Subcutaneous abdominal adipose tissue (tissue), 5 donors: ENCODE results near the gene ZNF33A.
"Not testable (repeated sequence)": the region's sequence is repeated elsewhere in the genome, so short reads cannot be mapped to it uniquely, and the experiment has no call there.

Experiments used
- H3K27ac ChIP-seq: one replicate; pipeline ENCODE4 v1.7.0; 2013; ENCODE audit warnings: low read depth, mild to moderate bottlenecking, inconsistent platforms, low read length, moderate library complexity
- H3K27me3 ChIP-seq, 5 donors: one replicate each; pipeline ENCODE4 v1.7.0; 2013; ENCODE audit warnings: low read length in 5 of 5, inconsistent platforms in 1 of 5; ENCODE audit not compliant: control insufficient read depth in 5 of 5, insufficient read depth in 4 of 5
- H3K36me3 ChIP-seq, 5 donors: one replicate each; pipeline ENCODE4 v1.7.0; 2013; ENCODE audit warnings: low read length in 5 of 5; ENCODE audit not compliant: control insufficient read depth in 5 of 5, insufficient read depth in 5 of 5
- H3K4me1 ChIP-seq, 5 donors: one replicate each; pipeline ENCODE4 v1.7.0; 2013; ENCODE audit warnings: low read length in 5 of 5, mild to moderate bottlenecking in 3 of 5, moderate library complexity in 1 of 5; ENCODE audit not compliant: control insufficient read depth in 5 of 5, insufficient read depth in 5 of 5
- H3K4me3 ChIP-seq, 5 donors: one replicate each; pipeline ENCODE4 v1.7.0; 2013; ENCODE audit warnings: low read length in 5 of 5, low read depth in 1 of 5
- H3K9ac ChIP-seq, 5 donors: one replicate each; pipeline ENCODE4 v1.7.0; 2013; ENCODE audit warnings: low read length in 5 of 5, mild to moderate bottlenecking in 4 of 5, moderate library complexity in 3 of 5
- H3K9me3 ChIP-seq, 5 donors: one replicate each; pipeline ENCODE4 v1.7.0; 2013; ENCODE audit warnings: low read length in 5 of 5; ENCODE audit not compliant: control insufficient read depth in 5 of 5
- donor health status: healthy.
- donor health status: healthy.
- donor health status: healthy.
- donor health status: healthy.
- donor health status: healthy.

The ZNF33A gene

DNA sequence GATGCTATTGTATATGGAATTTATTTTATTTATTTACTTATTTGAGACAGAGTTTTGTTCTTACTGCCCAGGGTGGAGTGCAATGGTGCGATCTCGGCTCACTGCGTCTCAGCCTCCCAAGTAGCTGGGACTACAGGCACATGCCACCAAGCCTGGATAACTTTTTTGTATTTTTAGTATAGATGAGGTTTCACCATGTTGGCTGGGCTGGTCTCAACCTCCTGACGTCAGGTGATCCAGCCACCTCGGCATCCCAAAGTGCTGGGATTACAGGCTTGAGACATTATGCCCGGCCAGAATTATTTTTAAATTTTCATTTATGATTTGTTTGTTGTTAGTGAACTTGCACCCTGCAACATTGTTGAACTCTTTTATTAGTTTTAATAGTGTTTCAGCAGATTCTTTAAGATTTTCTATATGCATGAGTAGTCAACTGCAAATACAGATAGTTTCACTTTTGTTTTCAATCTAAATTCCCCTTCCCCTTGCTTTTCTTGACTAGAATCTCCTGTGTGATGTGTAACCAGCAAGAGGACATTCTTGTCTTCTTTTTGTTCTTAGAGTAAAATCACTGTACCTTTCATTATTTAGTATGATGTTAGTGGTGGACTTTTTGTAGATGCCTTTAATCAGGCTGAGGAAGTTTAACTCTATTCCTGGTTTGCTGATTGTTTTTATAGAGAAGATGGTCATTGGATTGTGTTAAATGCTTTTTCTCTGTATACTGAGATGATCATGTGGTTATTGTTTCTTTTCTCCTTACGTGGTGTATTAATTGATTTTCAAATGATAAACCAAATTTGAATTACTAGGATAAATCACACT, 27.8 kb downstream of the ZNF33A start:
- Histone ChIP-seq H3K9me3 (no peaks in the 10 kb centered on the region), H3K4me1 (peaks cover 0 to under 1% (median 0%) of the 10 kb centered on the region in 5 donors), H3K4me3 (peak overlapping the region in 3 of 5 donors; percentile 9 to 39 (median 27)), H3K36me3 (peaks cover 11 to 30% (median 14%) of the 10 kb centered on the region in 5 donors), H3K9ac (no peak overlapping the region), H3K27ac (no peak overlapping the region), H3K27me3 (no peaks in the 10 kb centered on the region)

DNA sequence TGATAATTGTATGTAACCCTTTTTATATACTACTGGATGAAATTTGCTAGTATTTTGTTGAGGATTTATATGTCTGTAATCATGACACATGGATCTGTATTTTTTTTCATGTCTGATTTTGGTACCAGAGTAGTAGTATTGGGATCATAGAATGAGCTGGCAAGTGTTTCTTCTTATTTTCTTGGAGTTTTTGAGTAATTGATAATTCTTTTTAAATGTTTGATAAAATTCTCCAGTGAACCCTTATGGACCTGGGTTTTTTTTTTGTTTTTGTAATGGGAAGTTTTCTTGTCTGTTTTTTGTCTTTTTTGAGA, 28.4 kb downstream of the ZNF33A start:
- Histone ChIP-seq H3K27me3 (no peaks in the 10 kb centered on the region), H3K4me1 (no peaks in the 10 kb centered on the region), H3K9me3 (no peaks in the 10 kb centered on the region), H3K27ac (no peak overlapping the region), H3K9ac (no peak overlapping the region), H3K36me3 (peaks cover 11 to 28% (median 14%) of the 10 kb centered on the region in 5 donors), H3K4me3 (no peak overlapping the region)

GRCh38 chr10:38043516-38043915, 33.0 kb downstream of the ZNF33A start:
- Histone ChIP-seq H3K27me3 (no peaks in the 10 kb centered on the region), H3K9me3 (no peaks in the 10 kb centered on the region), H3K4me1 (no peaks in the 10 kb centered on the region), H3K36me3 (peaks cover 4 to 16% (median 11%) of the 10 kb centered on the region in 5 donors), H3K4me3 (no peak overlapping the region), H3K9ac (no peak overlapping the region), H3K27ac (no peak overlapping the region)

DNA sequence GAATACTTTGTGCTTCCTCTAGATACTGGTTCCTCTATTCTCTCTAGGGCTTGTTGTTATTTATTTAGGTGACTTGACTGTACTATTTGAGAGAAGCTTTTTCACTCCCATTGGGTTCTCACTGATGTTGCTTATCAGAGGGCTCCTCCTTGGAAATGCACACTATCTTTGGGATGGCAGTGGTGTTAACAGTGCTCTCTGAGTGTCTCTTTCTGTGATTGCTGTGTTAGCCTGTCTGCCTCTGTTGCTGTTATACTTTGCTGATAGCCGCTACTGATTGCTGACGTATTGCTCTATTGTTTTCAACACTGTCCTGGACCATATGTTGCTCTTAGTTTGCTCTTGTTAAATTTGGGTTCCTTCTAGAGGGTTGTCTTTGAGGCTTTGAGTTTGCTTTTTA, 34.7 kb downstream of the ZNF33A start:
- Histone ChIP-seq H3K9me3 (no peaks in the 10 kb centered on the region), H3K36me3 (peaks cover 4 to 16% (median 11%) of the 10 kb centered on the region in 5 donors), H3K27me3 (no peaks in the 10 kb centered on the region), H3K4me1 (no peaks in the 10 kb centered on the region), H3K27ac (no peak overlapping the region), H3K9ac (no peak overlapping the region), H3K4me3 (no peak overlapping the region)

- Histone ChIP-seq H3K27ac (no peak overlapping the region), H3K27me3 (no peaks in the 10 kb centered on the region), H3K9ac (no peak overlapping the region), H3K36me3 (peaks cover 2 to 20% (median 14%) of the 10 kb centered on the region in 5 donors), H3K4me3 (no peak overlapping the region), H3K4me1 (no peaks in the 10 kb centered on the region), H3K9me3 (no peaks in the 10 kb centered on the region)
Measured at GRCh38 chr10:38047666-38048065, 37.2 kb downstream of the ZNF33A start.

DNA sequence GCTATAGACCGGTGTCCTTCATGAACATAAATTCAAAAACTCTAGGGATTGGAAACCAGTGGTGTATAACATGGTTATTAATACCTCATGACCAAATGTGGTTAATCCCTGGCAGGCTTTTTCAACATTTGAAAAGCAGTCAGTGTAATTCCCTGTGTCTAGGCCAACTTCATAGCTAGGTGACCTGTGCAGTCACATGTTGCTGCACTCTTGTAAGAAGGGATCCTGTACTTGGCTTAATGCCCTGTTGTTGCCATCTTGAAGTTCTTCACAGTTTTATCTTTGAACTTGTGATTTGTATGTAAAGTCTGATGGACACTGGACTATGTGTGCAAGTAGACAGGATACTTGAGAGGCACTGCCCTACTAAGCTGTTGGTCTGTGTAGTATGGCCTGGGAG, 39.7 kb downstream of the ZNF33A start:
- Histone ChIP-seq H3K9ac (no peak overlapping the region), H3K4me3 (no peak overlapping the region), H3K4me1 (peaks cover 0 to 3% (median 0%) of the 10 kb centered on the region in 5 donors), H3K27me3 (peaks cover 0 to under 1% (median 0%) of the 10 kb centered on the region in 5 donors), H3K36me3 (peaks cover 14 to 32% (median 28%) of the 10 kb centered on the region in 5 donors), H3K27ac (no peak overlapping the region), H3K9me3 (peaks cover 12 to 22% (median 21%) of the 10 kb centered on the region in 5 donors)

- Histone ChIP-seq H3K9ac (no peak overlapping the region), H3K9me3 (peaks cover 25 to 48% (median 40%) of the 10 kb centered on the region in 5 donors), H3K27me3 (peaks cover 0 to 2% (median 0%) of the 10 kb centered on the region in 5 donors), H3K36me3 (peaks cover 35 to 51% (median 47%) of the 10 kb centered on the region in 5 donors), H3K27ac (no peak overlapping the region), H3K4me3 (peak overlapping the region in 2 of 5 donors; percentile 6 to 51), H3K4me1 (peaks cover 0 to 7% (median 0%) of the 10 kb centered on the region in 5 donors)
Measured at GRCh38 chr10:38054361-38054797, 43.9 kb downstream of the ZNF33A start.

DNA sequence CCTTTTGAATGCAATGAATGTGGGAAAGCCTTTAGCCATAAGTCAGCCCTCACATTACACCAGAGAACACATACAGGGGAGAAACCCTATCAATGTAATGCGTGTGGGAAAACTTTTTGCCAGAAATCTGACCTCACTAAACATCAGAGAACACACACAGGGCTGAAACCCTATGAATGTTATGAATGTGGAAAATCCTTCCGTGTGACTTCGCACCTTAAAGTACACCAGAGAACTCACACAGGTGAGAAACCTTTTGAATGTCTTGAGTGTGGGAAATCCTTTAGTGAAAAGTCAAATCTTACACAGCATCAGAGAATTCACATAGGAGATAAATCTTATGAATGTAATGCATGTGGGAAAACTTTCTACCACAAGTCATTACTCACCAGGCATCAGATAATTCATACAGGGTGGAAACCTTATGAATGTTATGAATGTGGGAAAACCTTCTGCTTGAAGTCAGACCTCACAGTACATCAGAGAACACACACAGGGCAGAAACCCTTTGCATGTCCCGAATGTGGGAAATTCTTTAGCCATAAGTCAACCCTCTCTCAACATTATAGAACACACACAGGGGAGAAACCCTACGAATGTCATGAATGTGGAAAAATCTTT, 44.9 kb downstream of the ZNF33A start:
- H3K4me3 ChIP-seq, result peak overlapping the region in 4 of 5 donors; percentile 6 to 51 (median 44)
- not testable (repeated sequence) for H3K27ac ChIP-seq, H3K4me1 ChIP-seq, H3K27me3 ChIP-seq
- H3K9me3 ChIP-seq, result peaks cover 25 to 48% (median 40%) of the 10 kb centered on the region in 5 donors
- peak overlapping the region in 1 of 5 donors; percentile 57 for H3K9ac ChIP-seq
- H3K36me3 ChIP-seq, result peaks cover 40 to 52% (median 50%) of the 10 kb centered on the region in 5 donors

- not testable (repeated sequence) for H3K4me3 ChIP-seq, H3K27me3 ChIP-seq, H3K27ac ChIP-seq, H3K9ac ChIP-seq, H3K4me1 ChIP-seq, H3K36me3 ChIP-seq
- peaks cover 0 to 12% (median 0%) of the 10 kb centered on the region in 5 donors for H3K9me3 ChIP-seq
Measured at GRCh38 chr10:38069663-38070062, 59.2 kb downstream of the ZNF33A start.

GRCh38 chr10:38070501-38070900, 60.0 kb downstream of the ZNF33A start:
- H3K4me1 ChIP-seq, result no peaks in the 10 kb centered on the region
- peaks cover 0 to 4% (median 0%) of the 10 kb centered on the region in 5 donors for H3K9me3 ChIP-seq
- no peak overlapping the region for H3K4me3 ChIP-seq
- no peak overlapping the region for H3K9ac ChIP-seq
- H3K36me3 ChIP-seq, result no peaks in the 10 kb centered on the region
- no peaks in the 10 kb centered on the region for H3K27me3 ChIP-seq
- no peak overlapping the region for H3K27ac ChIP-seq
